CD8-positive, alpha-beta memory T cell (primary cell): Measurements from ENCODE around the gene TMEM59L. TPM values are rescaled to one million over a fixed set of nuclear protein-coding genes. Genes with fewer than 3 reads are reported as not detected.

ENCODE experiments used
- CTCF ChIA-PET: fragments of 350-600 bp; sonication (Branson Sonifier 250); formaldehyde crosslinking; loops from one replicate; lab custom pipeline; 2021; ENCODE audit warnings: antibody characterized with exemption; lab: Charles Lee
- POLR2A ChIA-PET: fragments of 350-600 bp; sonication (Branson Sonifier 250); formaldehyde crosslinking; loops from one replicate; lab custom pipeline; 2021; ENCODE audit warnings: antibody characterized with exemption; lab: Charles Lee
- DNase-seq, 5 donors: peaks; one replicate each; pipeline versions ENCODE4 v3.0.0 to v3.0.0-alpha.2; 2020 to 2022; ENCODE audit warnings: mixed read lengths in 1 of 5
- H3K27ac ChIP-seq: one replicate; pipeline ENCODE4 v1.7.0; 2013; ENCODE audit warnings: low read depth, mild to moderate bottlenecking, low read length, moderate library complexity
- H3K27me3 ChIP-seq: 2 replicates; pipeline ENCODE4 v1.7.0; 2013; ENCODE audit warnings: low read length, mild to moderate bottlenecking; ENCODE audit not compliant: insufficient read depth, poor library complexity, severe bottlenecking
- H3K36me3 ChIP-seq: 2 replicates; pipeline ENCODE4 v1.7.0; 2013; ENCODE audit warnings: mild to moderate bottlenecking, low read length, moderate library complexity; ENCODE audit not compliant: insufficient read depth
- H3K4me1 ChIP-seq: 2 replicates; pipeline ENCODE4 v1.7.0; 2013; ENCODE audit warnings: mild to moderate bottlenecking, low read length, moderate library complexity; ENCODE audit not compliant: insufficient read depth
- H3K4me3 ChIP-seq: 2 replicates; pipeline ENCODE4 v1.7.0; 2013; ENCODE audit warnings: mild to moderate bottlenecking, low read length
- H3K9me3 ChIP-seq: 2 replicates; pipeline ENCODE4 v1.7.0; 2013; ENCODE audit warnings: mild to moderate bottlenecking, low read length
- H3K27ac Mint-ChIP-seq, 8 donors: one replicate each; pipeline ENCODE4 v1.8.0; 2020 to 2021; ENCODE audit warnings: mixed read lengths in 8 of 8, mild to moderate bottlenecking in 6 of 8, inconsistent platforms in 3 of 8, moderate library complexity in 3 of 8
- H3K27me3 Mint-ChIP-seq, 2 donors: one replicate each; pipeline ENCODE4 v1.8.0; 2020 to 2021; ENCODE audit warnings: mixed read lengths in 2 of 2, mild to moderate bottlenecking in 1 of 2, moderate library complexity in 1 of 2
- H3K36me3 Mint-ChIP-seq, 3 donors: one replicate each; pipeline ENCODE4 v1.8.0; 2020 to 2021; ENCODE audit warnings: mixed read lengths in 3 of 3, inconsistent platforms in 1 of 3, mild to moderate bottlenecking in 1 of 3
- H3K4me1 Mint-ChIP-seq, 3 donors: one replicate each; pipeline ENCODE4 v1.8.0; 2020 to 2021; ENCODE audit warnings: mixed read lengths in 3 of 3, inconsistent platforms in 1 of 3, mild to moderate bottlenecking in 1 of 3
- H3K4me3 Mint-ChIP-seq, 7 donors: one replicate each; pipeline ENCODE4 v1.8.0; 2020 to 2021; ENCODE audit warnings: mixed read lengths in 7 of 7, mild to moderate bottlenecking in 6 of 7, moderate library complexity in 4 of 7, inconsistent platforms in 2 of 7
- H3K9me3 Mint-ChIP-seq, 5 donors: one replicate each; pipeline ENCODE4 v1.8.0; 2020 to 2022; ENCODE audit warnings: mixed read lengths in 5 of 5, mild to moderate bottlenecking in 3 of 5, moderate library complexity in 2 of 5, inconsistent platforms in 1 of 5
- polyA plus RNA-seq: library from polyadenylated mRNA; unstranded; fragments of 300-500 nt; fragmentation: Illumina TruSeq; gene quantifications from one replicate; pipeline ENCODE4 v1.2.3, GENCODE V29; 2021
- total RNA-seq, 2 experiments: library from RNA; stranded (reverse); gene quantifications; one replicate each; pipeline ENCODE4 v1.2.3, GENCODE V29; 2021

TMEM59L gene
- total and polyA plus RNA-seq, 3 experiments from 2014 or later: not detected

GRCh38 chr19:18606281-18607225 lies 6.1 kb upstream of the TMEM59L start, which contains the start of gene CRLF1:
Gene CRLF1, minus strand, starts transcription at chr19:18606799. Its CDS starts 143 bp downstream, at chr19:18606656.
- CTCF ChIA-PET: interaction anchor here (1.0 to 1.2 kb wide), 2 partner anchors 14 to 241 kb away, joined by 3 to 4 read pairs; no protein-coding TSS in a partner anchor

GRCh38 chr19:18607226-18608101 lies 5.2 kb upstream of the TMEM59L start:
- Mint-ChIP-seq H3K36me3 (peaks cover 0 to 1% (median 0%) of the 10 kb centered on the region in 3 donors), H3K27ac (no peak overlapping the region), H3K9me3 (no peaks in the 10 kb centered on the region), H3K4me3 (peak overlapping the region in 3 of 7 donors; percentile 8 to 35 (median 32)), H3K4me1 (peaks cover 16 to 44% (median 20%) of the 10 kb centered on the region in 3 donors), H3K27me3 (peaks cover 52 to 65% of the 10 kb centered on the region in 2 donors)
- Histone ChIP-seq H3K4me3 (no peak overlapping the region), H3K36me3 (no peaks in the 10 kb centered on the region), H3K27me3 (peaks cover 72% of the 10 kb centered on the region), H3K27ac (no peak overlapping the region), H3K4me1 (peaks cover 17% of the 10 kb centered on the region), H3K9me3 (no peaks in the 10 kb centered on the region)
- DNase-seq: no peak
- CTCF ChIA-PET: interaction anchor here (1.0 to 1.2 kb wide), 2 partner anchors 15 to 240 kb away, joined by 3 to 4 read pairs; no protein-coding TSS in a partner anchor
- POLR2A ChIA-PET: interaction anchor here (0.8 kb wide), 1 partner anchor 17 kb away, joined by 3 read pairs; no protein-coding TSS in a partner anchor

More at GRCh38 chr19:18606281-18607225, 6.1 kb upstream of the TMEM59L start, which contains the start of gene CRLF1:
- peaks cover 11 to 36% (median 13%) of the 10 kb centered on the region in 3 donors for H3K4me1 Mint-ChIP-seq
- peaks cover 64% of the 10 kb centered on the region for H3K27me3 ChIP-seq
- H3K36me3 Mint-ChIP-seq: peaks cover 0 to 1% (median 0%) of the 10 kb centered on the region in 3 donors
- no peak within 1 kb of the TSS for H3K27ac ChIP-seq
- H3K27ac Mint-ChIP-seq: no peak within 1 kb of the TSS
- no peak within 1 kb of the TSS for H3K4me3 ChIP-seq
- H3K36me3 ChIP-seq: no peaks in the 10 kb centered on the region
- no peaks in the 10 kb centered on the region for H3K9me3 ChIP-seq
- H3K9me3 Mint-ChIP-seq: no peaks in the 10 kb centered on the region
- DNase-seq: no peak
- H3K4me1 ChIP-seq: peaks cover 9% of the 10 kb centered on the region
- peak within 1 kb of the TSS in 4 of 7 donors; percentile 32 to 73 (median 52) for H3K4me3 Mint-ChIP-seq
- peaks cover 44 to 63% of the 10 kb centered on the region in 2 donors for H3K27me3 Mint-ChIP-seq
- POLR2A ChIA-PET: interaction anchor here (0.8 kb wide), 1 partner anchor 18 kb away, joined by 3 read pairs; no protein-coding TSS in a partner anchor

- Mint-ChIP-seq H3K9me3 (no peaks in the 10 kb centered on the region), H3K4me1 (peaks cover 16 to 44% (median 24%) of the 10 kb centered on the region in 3 donors), H3K27me3 (peaks cover 56 to 62% of the 10 kb centered on the region in 2 donors), H3K27ac (no peak overlapping the region), H3K36me3 (peaks cover 0 to 1% (median 0%) of the 10 kb centered on the region in 3 donors), H3K4me3 (peak overlapping the region in 2 of 7 donors; percentile 2 to 40)
- Histone ChIP-seq H3K4me1 (peaks cover 22% of the 10 kb centered on the region), H3K36me3 (no peaks in the 10 kb centered on the region), H3K4me3 (no peak overlapping the region), H3K27me3 (peaks cover 75% of the 10 kb centered on the region), H3K27ac (no peak overlapping the region), H3K9me3 (no peaks in the 10 kb centered on the region)
- no peak for DNase-seq
- POLR2A ChIA-PET: no interaction called here
- CTCF ChIA-PET: interaction anchor here (1.2 kb wide), 1 partner anchor 239 kb away, joined by 4 read pairs; no protein-coding TSS in a partner anchor
Measured at GRCh38 chr19:18608102-18608804, 4.4 kb upstream of the TMEM59L start.

GRCh38 chr19:18608805-18609716 lies 3.6 kb upstream of the TMEM59L start:
- Mint-ChIP-seq H3K27me3 (peaks cover 60 to 67% of the 10 kb centered on the region in 2 donors), H3K27ac (no peak overlapping the region), H3K4me1 (peaks cover 18 to 49% (median 25%) of the 10 kb centered on the region in 3 donors), H3K9me3 (no peaks in the 10 kb centered on the region), H3K4me3 (peak overlapping the region in 3 of 7 donors; percentile 2 to 40 (median 14)), H3K36me3 (peaks cover 0 to 1% (median 0%) of the 10 kb centered on the region in 3 donors)
- ChIA-PET POLR2A (no interaction called here), CTCF (interaction anchor here (1.0 kb wide), 1 partner anchor 37 kb away, joined by 3 read pairs; the partner anchor contains the start of gene UBA52)
- no peak for DNase-seq
- H3K27ac ChIP-seq: no peak overlapping the region
- H3K27me3 ChIP-seq: peaks cover 80% of the 10 kb centered on the region
- no peaks in the 10 kb centered on the region for H3K9me3 ChIP-seq
- no peaks in the 10 kb centered on the region for H3K36me3 ChIP-seq
- H3K4me1 ChIP-seq: peaks cover 24% of the 10 kb centered on the region
- no peak overlapping the region for H3K4me3 ChIP-seq

- POLR2A ChIA-PET: no interaction called here
- H3K4me3 ChIP-seq: no peak overlapping the region
- H3K36me3 Mint-ChIP-seq: peaks cover 0 to 1% (median 0%) of the 10 kb centered on the region in 3 donors
- H3K9me3 Mint-ChIP-seq: no peaks in the 10 kb centered on the region
- no peak overlapping the region for H3K4me3 Mint-ChIP-seq
- no peak overlapping the region for H3K27ac ChIP-seq
- H3K27me3 Mint-ChIP-seq: peaks cover 62 to 69% of the 10 kb centered on the region in 2 donors
- no peak for DNase-seq
- peaks cover 24% of the 10 kb centered on the region for H3K4me1 ChIP-seq
- no peak overlapping the region for H3K27ac Mint-ChIP-seq
- no peaks in the 10 kb centered on the region for H3K9me3 ChIP-seq
- H3K4me1 Mint-ChIP-seq: peaks cover 21 to 53% (median 25%) of the 10 kb centered on the region in 3 donors
- CTCF ChIA-PET: interaction anchor here (1.0 kb wide), 1 partner anchor 37 kb away, joined by 3 read pairs; the partner anchor contains the start of gene UBA52
- H3K36me3 ChIP-seq: no peaks in the 10 kb centered on the region
- peaks cover 81% of the 10 kb centered on the region for H3K27me3 ChIP-seq
Measured at GRCh38 chr19:18609717-18610051, 3.0 kb upstream of the TMEM59L start.

GRCh38 chr19:18610245-18610555 lies 2.5 kb upstream of the TMEM59L start:
- Histone ChIP-seq H3K27ac (no peak overlapping the region), H3K9me3 (no peaks in the 10 kb centered on the region), H3K4me3 (no peak overlapping the region), H3K27me3 (peaks cover 77% of the 10 kb centered on the region), H3K36me3 (no peaks in the 10 kb centered on the region), H3K4me1 (peaks cover 24% of the 10 kb centered on the region)
- no peak for DNase-seq
- no peaks in the 10 kb centered on the region for H3K9me3 Mint-ChIP-seq
- ChIA-PET CTCF (interaction anchor here (1.0 kb wide), 1 partner anchor 38 kb away, joined by 3 read pairs; the partner anchor contains the start of gene UBA52), POLR2A (no interaction called here)
- H3K4me3 Mint-ChIP-seq: peak overlapping the region in 1 of 7 donors; percentile 48
- peaks cover 62 to 69% of the 10 kb centered on the region in 2 donors for H3K27me3 Mint-ChIP-seq
- H3K27ac Mint-ChIP-seq: no peak overlapping the region
- H3K4me1 Mint-ChIP-seq: peaks cover 21 to 52% (median 24%) of the 10 kb centered on the region in 3 donors
- peaks cover 0 to 1% (median 0%) of the 10 kb centered on the region in 3 donors for H3K36me3 Mint-ChIP-seq
